GM13976 (cell line): ENCODE results near the gene TPD52L1.

Experiments
- DNase-seq: peaks from one replicate; pipeline ENCODE4 v3.0.0; 2012; ENCODE audit warnings: low spot score
- in situ Hi-C: fragments of 300-500 bp; cut with MboI; formaldehyde crosslinking; loops from one replicate; pipeline ENCODE4 v1.12.0; 2022; ENCODE audit warnings: low sequenced_read_pairs, mixed read lengths, inconsistent platforms; ENCODE audit not compliant: unreplicated experiment
- TF ChIP-seq, protein P1 (sequence below): IDR thresholded peaks from 2 replicates; pipeline ENCODE4 v1.5.1; 2012; ENCODE audit warnings: borderline replicate concordance, mild to moderate bottlenecking; ENCODE audit not compliant: insufficient read depth; ENCODE audit errors: extremely low read depth, missing control alignments, control extremely low read depth

TPD52L1 gene

GRCh38 chr6:125255201-125255600 lies 101.6 kb downstream of the TPD52L1 start:
- TF ChIP-seq, protein P1, sequence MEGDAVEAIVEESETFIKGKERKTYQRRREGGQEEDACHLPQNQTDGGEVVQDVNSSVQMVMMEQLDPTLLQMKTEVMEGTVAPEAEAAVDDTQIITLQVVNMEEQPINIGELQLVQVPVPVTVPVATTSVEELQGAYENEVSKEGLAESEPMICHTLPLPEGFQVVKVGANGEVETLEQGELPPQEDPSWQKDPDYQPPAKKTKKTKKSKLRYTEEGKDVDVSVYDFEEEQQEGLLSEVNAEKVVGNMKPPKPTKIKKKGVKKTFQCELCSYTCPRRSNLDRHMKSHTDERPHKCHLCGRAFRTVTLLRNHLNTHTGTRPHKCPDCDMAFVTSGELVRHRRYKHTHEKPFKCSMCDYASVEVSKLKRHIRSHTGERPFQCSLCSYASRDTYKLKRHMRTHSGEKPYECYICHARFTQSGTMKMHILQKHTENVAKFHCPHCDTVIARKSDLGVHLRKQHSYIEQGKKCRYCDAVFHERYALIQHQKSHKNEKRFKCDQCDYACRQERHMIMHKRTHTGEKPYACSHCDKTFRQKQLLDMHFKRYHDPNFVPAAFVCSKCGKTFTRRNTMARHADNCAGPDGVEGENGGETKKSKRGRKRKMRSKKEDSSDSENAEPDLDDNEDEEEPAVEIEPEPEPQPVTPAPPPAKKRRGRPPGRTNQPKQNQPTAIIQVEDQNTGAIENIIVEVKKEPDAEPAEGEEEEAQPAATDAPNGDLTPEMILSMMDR, result no peak
- DNase-seq, result no peak
- in situ Hi-C loops, result no loop called here

DNA sequence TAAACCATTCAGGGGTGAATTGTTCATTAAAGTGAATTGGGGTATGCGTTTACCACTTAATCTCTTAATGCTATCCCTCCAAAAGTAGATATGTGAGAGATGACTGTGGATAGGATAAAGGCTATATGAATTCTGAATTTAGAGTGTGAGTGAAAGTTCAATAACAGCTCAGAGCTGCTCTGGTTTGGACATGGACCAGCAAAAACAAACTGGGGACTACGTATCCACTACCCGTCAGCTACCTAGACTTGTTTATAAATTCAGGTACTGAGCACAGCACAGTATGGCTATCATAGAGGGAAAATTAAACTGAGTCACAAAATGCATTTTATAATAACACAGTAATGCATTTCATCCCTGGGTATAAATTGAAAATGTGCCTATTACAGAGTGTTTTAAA lies 103.8 kb downstream of the TPD52L1 start:
- TF ChIP-seq, protein P1, result no peak
- in situ Hi-C loops, result no loop called here
- no peak for DNase-seq

- DNase-seq, result no peak
- TF ChIP-seq, protein P1, result no peak
- in situ Hi-C loops, result no loop called here
These were observed 105.2 kb downstream of the TPD52L1 start for GRCh38 chr6:125258651-125259353.

DNA sequence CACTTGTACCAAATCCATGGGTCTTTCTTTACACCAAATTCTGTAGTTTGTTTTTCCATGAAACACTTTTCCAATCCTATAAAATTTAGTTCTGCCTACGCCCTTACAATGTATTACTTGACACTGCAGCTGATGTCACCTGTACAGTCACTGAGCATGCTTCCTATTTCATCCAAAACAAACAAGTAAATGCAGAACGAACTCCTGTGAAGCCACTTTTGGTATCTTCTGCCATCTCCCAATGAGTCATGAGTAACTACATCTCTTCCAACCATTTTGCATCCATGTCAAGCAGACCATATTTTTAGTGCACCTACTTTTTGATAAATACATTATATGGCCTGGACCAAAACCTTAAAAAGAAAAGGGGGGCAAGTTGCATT lies 105.8 kb downstream of the TPD52L1 start:
- in situ Hi-C loops, result no loop called here
- DNase-seq, result no peak
- TF ChIP-seq, protein P1, result no peak

- TF ChIP-seq, protein P1, result no peak
- in situ Hi-C loops, result no loop called here
- DNase-seq, result no peak
These were observed 108.7 kb downstream of the TPD52L1 start for GRCh38 chr6:125262016-125263013.

DNA sequence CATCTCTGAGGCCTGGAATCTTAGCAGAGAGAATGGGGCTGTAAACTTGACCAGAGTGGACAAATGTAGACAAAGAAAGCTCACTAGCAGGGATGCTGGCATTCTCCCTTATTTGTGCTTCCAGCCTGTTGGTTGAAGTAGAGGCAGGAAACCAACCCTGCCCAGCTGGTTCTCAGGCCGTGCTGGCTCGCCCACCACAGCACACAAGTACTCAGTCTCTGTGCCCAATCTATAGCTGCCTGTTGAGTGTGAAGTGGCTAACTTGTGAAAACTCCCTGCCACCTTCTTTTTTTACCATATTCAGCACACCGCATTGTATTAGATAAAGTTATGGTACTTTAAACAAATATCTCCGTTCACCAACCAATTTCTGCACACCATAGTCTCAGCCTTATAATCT lies 110.9 kb downstream of the TPD52L1 start:
- no peak for DNase-seq
- TF ChIP-seq, protein P1, result no peak
- in situ Hi-C loops, result no loop called here
